Endothelial cell of umbilical vein (primary cell): ENCODE results near the gene RTP1. TPM values are rescaled to one million over a fixed set of nuclear protein-coding genes. Genes with fewer than 3 reads are reported as not detected.

Experiments used
- BruUV-seq: library from RNA; stranded (reverse); fragments of 400-500 nt; replicated peaks from 2 replicates; lab custom pipeline; 2021; lab: Mats Ljungman, UMichigan
- CTCF ChIA-PET: fragments of 300-600, 350-600 bp; sonication (Branson Sonifier 250); formaldehyde crosslinking; loops from one replicate; lab custom pipeline; 2021; ENCODE audit warnings: antibody characterized with exemption, inconsistent platforms; lab: Charles Lee
- POLR2A ChIA-PET: fragments of 300-600, 350-600 bp; sonication (Branson Sonifier 250); formaldehyde crosslinking; loops from one replicate; lab custom pipeline; 2021; ENCODE audit warnings: antibody characterized with exemption, inconsistent platforms; lab: Charles Lee
- DNase-seq: peaks from one replicate; pipeline ENCODE4 v3.0.0-alpha.2; 2011; ENCODE audit warnings: low read depth, low spot score
- FAIRE-seq: peaks from 2 replicates; lab custom pipeline; 2011; peaks lifted over from hg19 to GRCh38; lab: Jason Lieb, UNC
- H2AFZ ChIP-seq: 2 replicates; pipeline ENCODE4 v1.6.0; 2012; ENCODE audit warnings: low read depth, low read length, control low read depth, inconsistent platforms
- H3K27ac ChIP-seq: 2 replicates; pipeline ENCODE4 v1.5.1; 2011; ENCODE audit warnings: low read depth, mild to moderate bottlenecking, control low read depth, low read length, moderate library complexity; ENCODE audit not compliant: insufficient read depth
- H3K27me3 ChIP-seq, 2 experiments: 2 replicates each; pipeline versions ENCODE4 v1.6.0 to v1.6.1; 2011; ENCODE audit warnings: low read length in 2 of 2, mixed read lengths in 1 of 2; ENCODE audit not compliant: control insufficient read depth in 2 of 2, insufficient read depth in 2 of 2
- H3K36me3 ChIP-seq, 2 experiments: 2 replicates in 1 of 2; 3 replicates in 1 of 2; pipeline ENCODE4 v1.5.1; 2011; ENCODE audit warnings: low read length in 2 of 2, mild to moderate bottlenecking in 1 of 2, moderate library complexity in 1 of 2; ENCODE audit not compliant: control insufficient read depth in 2 of 2, insufficient read depth in 2 of 2; ENCODE audit errors: extremely low read depth in 1 of 2
- H3K4me1 ChIP-seq: 3 replicates; pipeline ENCODE4 v1.5.1; 2011; ENCODE audit warnings: mild to moderate bottlenecking, low read length; ENCODE audit not compliant: control insufficient read depth, insufficient read depth; ENCODE audit errors: extremely low read depth
- H3K4me2 ChIP-seq: 2 replicates; pipeline ENCODE4 v1.6.1; 2011; ENCODE audit warnings: low read length, control low read depth, mixed read lengths; ENCODE audit not compliant: insufficient read depth
- H3K4me3 ChIP-seq, 3 experiments: fragments of 200-600 bp in 1 of 3; sonication (generic), shearing (Covaris generic) in 1 of 3; replicated peaks in 1 of 3; 2 replicates each; pipeline ENCODE4 v1.5.1; 2011 to 2016; ENCODE audit warnings: control low read depth in 3 of 3, low read length in 3 of 3, mild to moderate bottlenecking in 2 of 3, inconsistent platforms in 1 of 3, low read depth in 1 of 3, moderate library complexity in 1 of 3; ENCODE audit not compliant: insufficient read depth in 1 of 3
- H3K79me2 ChIP-seq: 2 replicates; pipeline ENCODE4 v1.6.0; 2012; ENCODE audit warnings: low read length, inconsistent platforms; ENCODE audit not compliant: control insufficient read depth, insufficient read depth
- H3K9ac ChIP-seq: replicated peaks from 2 replicates; pipeline ENCODE3; 2011; ENCODE audit warnings: low read length, control low read depth; ENCODE audit not compliant: insufficient read depth; ENCODE audit errors: extremely low read depth
- H3K9me1 ChIP-seq: replicated peaks from 3 replicates; pipeline ENCODE4 v1.6.0; 2011; ENCODE audit warnings: mild to moderate bottlenecking, low read length; ENCODE audit not compliant: control insufficient read depth, insufficient read depth; ENCODE audit errors: extremely low read depth
- H3K9me3 ChIP-seq: replicated peaks from 2 replicates; pipeline ENCODE4 v1.5.1; 2012; ENCODE audit warnings: low read length, inconsistent platforms; ENCODE audit not compliant: control insufficient read depth, insufficient read depth
- H4K20me1 ChIP-seq: replicated peaks from 2 replicates; pipeline ENCODE3; 2011; ENCODE audit warnings: mild to moderate bottlenecking, low read length; ENCODE audit not compliant: control insufficient read depth, insufficient read depth; ENCODE audit errors: extremely low read depth
- EZH2 ChIP-seq: IDR thresholded peaks from 2 replicates; pipeline ENCODE4 v1.6.1; 2012; ENCODE audit warnings: borderline replicate concordance, low read depth, mild to moderate bottlenecking, moderate library complexity, low read length, inconsistent platforms; ENCODE audit not compliant: severe bottlenecking
- FOS ChIP-seq: IDR thresholded peaks from 2 replicates; pipeline ENCODE4 v1.6.1; 2011; ENCODE audit warnings: mild to moderate bottlenecking, low read length, moderate library complexity, borderline replicate concordance; ENCODE audit not compliant: insufficient read depth
- GATA2 ChIP-seq: IDR thresholded peaks from 2 replicates; pipeline ENCODE4 v1.7.0; 2011; ENCODE audit warnings: low read depth, mild to moderate bottlenecking, moderate library complexity, mixed read lengths, low read length; ENCODE audit not compliant: insufficient read length, insufficient read depth
- JUN ChIP-seq: IDR thresholded peaks from 2 replicates; pipeline ENCODE4 v1.6.1; 2011; ENCODE audit warnings: borderline replicate concordance, low read depth; ENCODE audit not compliant: insufficient read length, insufficient read depth
- POLR2A ChIP-seq: IDR thresholded peaks from 2 replicates; pipeline ENCODE4 v1.6.1; 2012; ENCODE audit warnings: low read depth, mild to moderate bottlenecking, control low read depth, low read length
- dilution Hi-C: fragments of 300-500 bp; cut with MboI; formaldehyde crosslinking; loops from one replicate; pipeline ENCODE4 v1.15.0; 2019; ENCODE audit warnings: low sequenced_read_pairs; ENCODE audit not compliant: extremely low pct_ligation_motif_present
- intact Hi-C: fragments of 100-400 bp; cut with micrococcal nuclease; formaldehyde crosslinking; loops from one replicate; pipeline ENCODE4 v1.10.0; 2022
- polyA plus RNA-seq, 4 experiments: library from polyadenylated mRNA; depleted of rRNA in 3 of 4; stranded (reverse) in 3 of 4; unstranded in 1 of 4; fragments of >200 nt; gene quantifications; 2 replicates each; pipeline versions ENCODE4 v1.2.1 to v1.2.3, GENCODE V29; 2011 to 2012; ENCODE audit warnings: missing spikeins in 1 of 4
- total RNA-seq: library from RNA; stranded (reverse); gene quantifications from 2 replicates; pipeline ENCODE4 v1.2.3, GENCODE V29; 2021
- TF ChIP-seq, protein P1 (sequence below): IDR thresholded peaks from 2 replicates; pipeline ENCODE4 v1.6.1; 2011; ENCODE audit not compliant: insufficient read depth, insufficient read length
- TF ChIP-seq, protein P2 (sequence below), 2 donors: IDR thresholded peaks; 1 replicate in 1 of 2; 2 replicates in 1 of 2; pipeline ENCODE4 v1.5.1; 2011; ENCODE audit warnings: low read length in 2 of 2, mild to moderate bottlenecking in 2 of 2, moderate library complexity in 2 of 2, control low read depth in 1 of 2, inconsistent platforms in 1 of 2, low read depth in 1 of 2; ENCODE audit not compliant: insufficient read depth in 1 of 2; ENCODE audit errors: extremely low read depth in 1 of 2

Gene RTP1
- total and polyA plus RNA-seq, 2 donors (not counting 3 experiments of a cell fraction or from before 2014, with no cell fraction given): not detected

DNA sequence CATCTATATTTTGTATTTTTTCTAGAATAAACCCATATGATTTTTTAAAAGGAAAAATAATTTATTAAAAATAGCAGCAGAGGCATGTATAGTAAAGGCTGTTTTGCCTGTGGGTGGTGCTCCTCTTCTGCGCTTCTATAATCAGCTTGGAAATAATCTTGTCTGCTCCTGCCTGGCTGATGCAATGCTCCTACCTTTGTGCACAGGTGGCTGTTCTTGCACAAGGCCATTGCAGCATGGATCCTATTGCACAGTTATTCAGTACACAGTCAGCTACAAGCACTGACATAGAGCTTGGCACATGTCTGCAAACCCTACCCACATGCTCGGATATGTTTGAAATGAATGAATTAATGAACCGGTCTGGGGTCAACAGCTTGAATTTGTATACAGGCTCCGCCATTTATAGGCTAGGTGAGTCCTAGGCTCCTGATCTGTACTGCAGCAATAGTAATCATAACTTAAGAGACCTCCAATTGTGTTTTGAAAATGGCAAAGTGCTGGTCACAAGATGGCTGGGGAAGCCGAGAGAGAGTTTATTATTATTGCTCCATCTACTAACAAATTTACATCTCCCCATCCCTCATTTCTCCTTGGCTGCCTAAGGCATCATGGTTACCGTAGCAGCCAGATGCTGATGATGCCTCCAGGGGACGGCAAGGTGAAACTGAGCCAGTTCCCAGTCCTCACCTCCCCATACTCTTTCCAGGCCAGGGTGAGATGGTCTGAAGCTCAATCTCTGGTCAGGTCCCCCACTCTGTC, 532 bp upstream of the RTP1 start:
- no peak overlapping the region for H3K9ac ChIP-seq
- BruUV-seq: no TSS peak
- H3K9me1 ChIP-seq: no peaks in the 10 kb centered on the region
- H3K79me2 ChIP-seq: no peaks in the 10 kb centered on the region
- POLR2A ChIA-PET: no interaction called here
- dilution Hi-C loops (no loop called here), intact Hi-C loops (no loop called here)
- H4K20me1 ChIP-seq: no peaks in the 10 kb centered on the region
- H3K9me3 ChIP-seq: no peaks in the 10 kb centered on the region
- TF ChIP-seq, protein P1, sequence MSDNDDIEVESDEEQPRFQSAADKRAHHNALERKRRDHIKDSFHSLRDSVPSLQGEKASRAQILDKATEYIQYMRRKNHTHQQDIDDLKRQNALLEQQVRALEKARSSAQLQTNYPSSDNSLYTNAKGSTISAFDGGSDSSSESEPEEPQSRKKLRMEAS: no peak
- TF ChIP-seq FOS (no peak), POLR2A (no peak), GATA2 (no peak), EZH2 (no peak), JUN (no peak)
- TF ChIP-seq, protein P2, sequence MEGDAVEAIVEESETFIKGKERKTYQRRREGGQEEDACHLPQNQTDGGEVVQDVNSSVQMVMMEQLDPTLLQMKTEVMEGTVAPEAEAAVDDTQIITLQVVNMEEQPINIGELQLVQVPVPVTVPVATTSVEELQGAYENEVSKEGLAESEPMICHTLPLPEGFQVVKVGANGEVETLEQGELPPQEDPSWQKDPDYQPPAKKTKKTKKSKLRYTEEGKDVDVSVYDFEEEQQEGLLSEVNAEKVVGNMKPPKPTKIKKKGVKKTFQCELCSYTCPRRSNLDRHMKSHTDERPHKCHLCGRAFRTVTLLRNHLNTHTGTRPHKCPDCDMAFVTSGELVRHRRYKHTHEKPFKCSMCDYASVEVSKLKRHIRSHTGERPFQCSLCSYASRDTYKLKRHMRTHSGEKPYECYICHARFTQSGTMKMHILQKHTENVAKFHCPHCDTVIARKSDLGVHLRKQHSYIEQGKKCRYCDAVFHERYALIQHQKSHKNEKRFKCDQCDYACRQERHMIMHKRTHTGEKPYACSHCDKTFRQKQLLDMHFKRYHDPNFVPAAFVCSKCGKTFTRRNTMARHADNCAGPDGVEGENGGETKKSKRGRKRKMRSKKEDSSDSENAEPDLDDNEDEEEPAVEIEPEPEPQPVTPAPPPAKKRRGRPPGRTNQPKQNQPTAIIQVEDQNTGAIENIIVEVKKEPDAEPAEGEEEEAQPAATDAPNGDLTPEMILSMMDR (IDR thresholded peaks at IDR 0.05; ENCODE audit: extremely low read depth in 1 of 2, insufficient read depth in 1 of 2, low read depth in 1 of 2, low read length in 2 of 2): no peak
- H3K4me2 ChIP-seq: no peak overlapping the region
- FAIRE-seq (no peak), DNase-seq (no peak)
- no peaks in the 10 kb centered on the region for H3K36me3 ChIP-seq
- no peak overlapping the region for H3K4me3 ChIP-seq
- CTCF ChIA-PET: no interaction called here
- H2AFZ ChIP-seq: no peak overlapping the region
- H3K4me1 ChIP-seq: no peaks in the 10 kb centered on the region
- H3K27ac ChIP-seq: no peak overlapping the region
- H3K27me3 ChIP-seq: peaks cover 2 to 3% of the 10 kb centered on the region in 2 experiments
